Hematopoietic multipotent progenitor cell treated with erythropoietin and hydrocortisone succinate and interleukin-3 and kit ligand, for 8 days (in vitro differentiated cells): ENCODE results near the gene BNC2.

Experiments
- DNase-seq: peaks from one replicate; pipeline ENCODE4 v3.0.0-alpha.2; 2015

The BNC2 gene

DNA sequence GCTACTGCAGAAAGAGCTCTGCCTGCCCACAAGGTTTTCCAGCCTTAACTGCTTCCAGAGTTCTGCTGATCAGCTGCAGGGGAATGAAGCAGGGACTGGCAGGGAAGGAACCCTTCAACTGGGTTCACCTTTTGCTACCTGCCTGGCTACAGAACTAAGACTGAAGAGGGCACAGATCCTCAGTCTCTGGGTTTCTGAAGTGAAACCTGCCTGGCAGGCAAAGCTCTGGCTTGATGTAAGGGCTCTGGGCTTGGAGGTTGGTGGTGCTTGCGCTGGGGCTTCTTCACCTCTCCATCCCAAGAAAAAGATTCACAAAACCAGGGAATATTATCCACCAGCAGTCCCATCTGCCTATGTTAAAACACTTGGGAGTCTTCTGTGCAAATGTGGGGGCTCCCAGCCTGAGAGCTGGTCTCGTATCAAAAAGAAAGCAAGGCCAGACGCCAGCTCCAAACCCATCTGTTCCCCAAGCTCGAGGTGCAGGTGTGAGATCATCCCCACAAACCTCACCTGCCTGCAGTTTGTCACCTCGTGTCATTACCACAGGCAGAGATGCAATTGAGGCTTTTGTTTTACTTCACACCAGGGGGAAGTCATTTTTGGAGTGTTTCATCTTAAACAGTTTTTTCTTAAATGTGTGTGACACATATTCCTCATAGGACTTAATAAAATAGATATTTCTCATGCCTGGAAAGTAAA is 58.3 kb downstream of the BNC2 start:
- DNase-seq, result no peak

DNA sequence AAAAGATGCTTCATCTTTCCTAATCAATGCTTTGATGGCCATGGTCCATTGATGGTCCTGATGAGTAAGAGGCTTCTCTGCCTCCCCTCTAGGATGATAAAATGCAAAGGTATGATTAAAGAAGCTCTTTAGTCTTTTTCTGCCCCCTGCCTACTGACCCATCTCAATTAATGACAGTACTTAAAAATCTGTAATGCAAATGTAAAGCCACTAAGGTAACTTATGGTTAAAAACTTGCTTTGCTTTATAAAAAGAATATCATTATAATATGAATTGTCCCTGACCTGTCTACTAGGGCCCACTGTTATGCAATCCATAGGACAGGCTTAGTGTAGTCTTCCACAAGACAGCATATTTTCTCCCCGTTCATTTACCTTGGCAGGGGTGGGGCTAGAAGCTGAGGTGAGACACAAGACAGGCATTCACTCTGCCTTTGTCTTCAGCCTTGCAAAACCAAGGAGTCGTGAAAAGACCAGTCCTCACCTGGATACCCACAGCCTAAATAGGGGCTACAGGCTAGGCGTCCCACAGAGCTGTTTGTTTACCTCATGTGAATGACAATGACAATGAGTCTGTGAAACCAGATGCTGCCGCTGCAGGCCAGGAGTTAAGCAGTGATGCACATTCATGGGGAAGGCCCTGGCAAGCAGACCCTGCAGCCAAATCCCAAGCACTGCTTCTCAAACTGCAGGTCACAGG is 60.4 kb downstream of the BNC2 start:
- DNase-seq, result no peak

DNA sequence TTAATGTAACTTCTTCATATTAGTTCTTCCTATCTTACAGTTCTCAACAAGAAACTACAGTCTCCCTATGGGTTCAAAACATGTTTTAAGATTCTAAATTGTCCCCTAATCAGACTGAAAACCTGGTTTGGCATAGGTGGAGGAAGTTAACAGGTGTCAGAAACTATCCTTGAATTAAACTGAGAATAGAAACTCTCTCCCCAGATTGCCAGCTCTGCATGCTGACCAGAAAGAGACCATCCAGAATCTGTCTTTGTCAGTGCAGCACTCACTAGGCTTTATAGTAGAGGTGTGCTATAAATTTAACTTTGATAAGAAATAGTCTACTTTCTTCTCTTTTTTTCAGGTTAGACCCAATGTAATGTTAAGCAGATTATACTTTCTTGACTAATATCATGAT is 63.8 kb downstream of the BNC2 start:
- DNase-seq, result no peak

DNA sequence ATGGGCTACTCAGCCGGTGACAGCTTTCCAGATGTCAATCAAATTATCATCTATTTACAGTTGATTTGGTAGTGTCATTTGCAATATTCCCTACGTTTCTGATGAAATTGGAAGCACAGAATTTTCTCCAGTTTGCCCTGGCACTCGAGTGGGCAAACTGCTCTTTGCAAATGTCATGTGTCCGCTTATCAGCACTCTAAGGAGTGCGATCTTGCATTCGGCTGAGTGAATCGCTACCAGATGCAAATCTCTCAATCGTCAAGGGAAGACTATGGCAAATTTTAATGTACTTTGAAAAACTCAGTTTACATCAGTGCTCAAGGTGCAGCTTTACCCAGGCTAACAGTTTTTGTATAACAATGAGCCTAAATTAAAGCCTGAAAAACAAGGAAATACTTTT is 66.8 kb downstream of the BNC2 start:
- DNase-seq, result no peak

DNA sequence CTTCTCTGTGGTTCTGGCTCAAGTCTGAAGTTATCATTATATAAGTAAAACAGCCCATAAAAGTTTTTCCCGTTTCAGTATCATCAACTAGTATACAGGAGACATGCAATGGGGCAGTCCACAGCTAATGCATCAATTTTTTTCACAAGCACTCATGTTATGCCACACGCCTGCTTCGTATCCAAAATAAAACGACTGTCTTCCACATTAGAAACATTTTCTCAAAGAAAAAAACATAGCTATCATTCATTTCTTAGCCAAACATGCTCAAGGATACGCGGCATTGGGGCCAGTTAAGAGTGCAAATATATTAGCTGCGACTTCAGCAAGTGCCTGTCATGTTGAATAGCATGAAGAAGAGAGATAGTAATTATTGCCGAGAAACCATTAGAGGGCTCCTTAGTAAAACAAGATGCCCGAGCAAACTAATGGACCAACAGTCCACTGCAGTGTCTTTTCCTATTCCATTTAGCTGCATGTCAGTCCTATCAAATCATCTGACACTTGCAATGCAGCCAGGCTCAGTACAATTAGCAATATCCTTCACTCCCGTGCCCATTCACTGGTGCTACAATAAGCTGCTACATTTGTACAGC is 68.5 kb downstream of the BNC2 start:
- no peak for DNase-seq

DNA sequence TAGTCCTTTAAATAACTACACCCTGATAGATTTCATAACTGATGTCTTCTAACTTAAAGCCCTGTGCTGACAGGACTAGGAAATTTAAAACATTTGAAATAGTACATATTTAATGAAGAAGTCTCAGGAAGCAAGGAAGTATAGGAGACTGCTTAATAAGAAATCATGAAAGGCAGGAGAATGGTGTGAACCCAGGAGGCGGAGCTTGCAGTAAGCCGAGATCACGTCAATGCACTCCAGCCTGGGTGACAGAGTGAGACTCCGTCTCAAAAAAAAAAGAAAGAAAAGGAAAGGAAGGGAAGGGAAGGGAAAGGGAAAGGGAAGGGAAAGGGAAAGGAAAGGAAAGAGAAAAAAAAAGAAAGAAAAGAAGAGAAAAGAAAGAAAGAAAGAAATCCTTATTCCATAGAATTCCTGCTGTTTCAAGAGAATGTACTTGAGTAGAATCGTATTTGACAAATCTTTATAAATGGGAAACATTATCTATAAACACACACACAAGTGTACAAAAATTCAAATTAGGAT is 74.1 kb downstream of the BNC2 start:
- DNase-seq, result no peak

DNA sequence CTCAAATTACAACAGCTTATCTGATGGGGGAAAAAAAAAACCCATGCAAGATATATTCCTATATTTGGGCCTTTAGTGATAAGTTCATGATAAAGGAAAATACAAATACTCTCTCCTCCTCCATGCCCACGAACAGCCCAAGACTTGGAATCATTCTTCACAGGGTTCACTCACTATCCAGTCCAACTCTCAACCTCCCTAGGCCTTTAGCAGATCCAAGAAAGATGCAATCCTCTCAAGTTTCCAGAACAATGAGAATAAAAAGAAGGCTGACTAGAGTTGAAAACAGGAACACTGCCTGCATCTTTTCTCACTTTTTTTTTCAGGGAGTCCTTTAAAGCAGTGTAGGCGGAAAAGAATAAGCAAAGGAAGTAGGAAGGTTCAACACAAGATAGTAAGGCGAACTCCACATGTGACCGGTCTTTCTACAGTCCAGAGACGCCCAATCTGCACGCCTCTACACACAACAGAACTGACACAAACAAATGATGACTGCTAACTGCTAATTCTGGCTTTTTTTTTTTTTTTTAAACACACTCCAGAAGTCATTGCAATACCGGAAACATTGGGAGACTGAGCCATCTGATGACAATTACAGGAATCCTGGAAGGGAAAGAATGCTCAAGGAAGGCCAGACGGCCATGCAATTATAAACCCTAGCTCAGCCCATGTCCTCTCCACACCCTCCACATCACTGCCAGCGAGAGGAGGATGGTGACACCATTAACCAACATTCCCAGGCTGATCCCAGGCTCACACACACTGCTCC is 75.4 kb downstream of the BNC2 start:
- no peak for DNase-seq

DNA sequence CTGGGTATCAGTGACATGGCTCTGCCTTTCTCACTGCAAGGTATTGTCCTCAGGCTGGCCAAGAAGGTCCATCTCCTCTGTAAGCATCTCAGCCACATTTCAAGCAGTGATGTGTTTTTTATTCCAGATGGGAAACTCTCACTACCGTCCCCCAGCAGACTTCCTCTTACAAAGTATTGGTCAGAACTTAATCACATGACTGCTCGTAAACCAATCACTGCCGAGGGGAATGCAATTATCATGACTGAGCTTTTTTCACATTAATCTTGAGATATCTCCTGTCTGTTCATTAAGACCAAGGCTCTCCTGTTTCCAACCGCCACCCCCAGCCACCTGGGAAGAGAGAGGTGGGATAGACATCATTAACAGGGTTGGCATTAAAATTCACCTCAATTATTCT is 76.4 kb downstream of the BNC2 start:
- no peak for DNase-seq

DNA sequence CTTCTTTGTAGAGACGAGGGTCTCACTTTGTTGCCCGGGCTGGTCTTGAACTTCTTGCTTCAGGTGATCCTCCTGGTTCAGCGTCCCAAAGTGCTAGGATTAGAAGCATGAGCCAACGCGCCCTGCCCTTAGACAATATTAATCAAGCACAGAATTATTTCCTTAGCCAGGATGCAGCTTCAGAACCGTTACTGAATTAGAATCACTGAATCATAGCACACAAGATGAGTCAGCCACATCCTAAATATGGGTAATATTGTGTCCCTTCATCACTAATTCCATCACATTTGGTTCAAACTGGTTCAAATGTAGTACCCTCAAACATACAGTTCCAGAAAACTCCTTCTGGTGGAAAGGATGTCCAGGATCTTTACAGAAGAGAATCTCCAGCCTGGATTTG is 82.7 kb downstream of the BNC2 start:
- no peak for DNase-seq

DNA sequence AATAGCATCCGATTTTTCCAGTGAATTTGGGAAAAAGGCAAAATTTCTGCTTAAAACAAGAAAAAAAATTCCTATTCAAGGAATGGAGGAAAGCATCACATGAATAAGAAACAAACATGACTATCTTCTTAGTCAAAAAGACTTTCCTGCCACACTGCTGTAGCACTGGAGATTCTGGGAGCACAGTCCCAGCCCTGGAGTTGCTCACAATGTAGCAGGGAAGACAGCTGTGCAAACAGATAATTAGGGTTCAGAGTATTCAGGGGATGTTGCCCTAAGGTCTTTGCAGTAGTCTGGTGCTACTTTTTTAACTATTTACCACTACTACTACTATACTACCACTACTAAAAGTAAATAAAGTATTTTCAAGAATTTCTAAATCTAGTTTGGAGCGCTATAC is 86.5 kb downstream of the BNC2 start:
- no peak for DNase-seq

DNA sequence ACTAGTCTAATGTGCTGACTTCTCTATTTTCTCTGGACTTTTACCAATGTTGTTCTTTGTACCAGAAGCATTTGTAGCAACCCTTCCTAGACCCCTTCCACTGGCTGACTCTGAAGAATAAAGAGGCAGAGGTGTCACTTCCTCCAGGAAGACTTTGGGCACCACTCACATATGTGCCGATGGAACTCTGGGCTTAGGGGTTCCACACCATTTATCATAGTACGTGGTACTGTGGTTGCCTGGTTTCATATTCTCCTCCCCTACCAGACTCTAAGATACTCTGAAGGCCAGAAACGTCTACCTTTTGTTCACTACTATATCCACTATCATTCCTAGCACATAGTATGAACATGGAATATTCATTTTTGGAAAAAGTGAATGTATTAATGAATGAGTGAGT is 88.0 kb downstream of the BNC2 start:
- DNase-seq, result no peak

DNA sequence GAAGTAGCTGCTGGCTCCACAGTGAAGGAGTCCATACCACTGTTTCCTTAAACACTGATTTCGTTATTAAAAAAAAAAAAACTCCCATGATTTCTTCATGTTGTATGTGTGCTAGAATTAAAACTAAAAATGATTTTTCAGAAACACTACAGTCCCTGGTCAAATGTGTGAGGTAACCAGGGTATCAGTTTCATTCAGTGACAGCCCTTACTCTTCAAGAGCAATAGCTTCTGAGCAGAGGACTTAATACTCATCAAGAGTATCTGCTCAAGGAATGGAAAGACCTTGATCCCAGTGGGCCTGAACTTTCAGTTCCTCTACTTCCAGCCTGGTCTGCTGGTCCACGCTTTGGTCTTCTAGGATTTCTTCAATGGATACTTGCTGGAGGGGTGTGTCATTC is 95.1 kb downstream of the BNC2 start:
- DNase-seq, result no peak

DNA sequence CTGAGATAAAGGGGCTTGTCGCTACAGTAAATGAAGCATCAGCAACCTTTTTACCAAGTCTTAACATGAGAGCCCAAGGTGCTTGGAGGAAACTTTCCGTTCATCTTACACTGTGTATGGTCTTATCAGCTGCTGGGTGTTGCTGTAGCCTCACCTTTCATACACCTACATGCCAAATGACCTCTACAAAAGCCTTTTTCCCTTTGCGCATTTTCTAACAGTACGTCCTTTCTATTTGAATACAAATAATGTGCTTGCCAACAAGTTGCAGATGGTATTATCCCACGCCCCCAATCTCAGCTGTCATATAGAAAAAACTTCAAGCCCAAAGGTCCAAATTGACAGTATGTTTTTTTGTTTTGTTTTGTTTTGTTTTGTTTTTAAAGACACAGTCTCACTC is 96.9 kb downstream of the BNC2 start:
- no peak for DNase-seq

DNA sequence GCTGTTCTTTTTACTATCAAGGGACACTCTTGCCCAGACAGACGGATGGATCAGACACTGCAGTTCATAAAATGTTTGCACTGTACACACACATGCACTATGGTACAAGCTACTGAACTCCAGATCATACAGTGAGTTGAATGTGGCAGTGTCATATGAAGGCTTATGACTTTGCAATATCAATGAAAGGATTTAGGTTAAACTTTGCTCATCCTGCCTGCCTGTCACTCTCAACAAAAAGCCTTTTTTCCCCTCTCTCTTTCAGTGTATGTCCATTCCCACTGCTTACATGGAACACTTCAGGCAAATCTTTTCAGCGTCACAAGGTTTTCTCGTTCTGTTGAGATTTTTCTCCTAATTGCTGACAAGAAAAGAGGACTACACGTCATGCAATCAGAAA is 97.4 kb downstream of the BNC2 start:
- DNase-seq, result no peak

DNA sequence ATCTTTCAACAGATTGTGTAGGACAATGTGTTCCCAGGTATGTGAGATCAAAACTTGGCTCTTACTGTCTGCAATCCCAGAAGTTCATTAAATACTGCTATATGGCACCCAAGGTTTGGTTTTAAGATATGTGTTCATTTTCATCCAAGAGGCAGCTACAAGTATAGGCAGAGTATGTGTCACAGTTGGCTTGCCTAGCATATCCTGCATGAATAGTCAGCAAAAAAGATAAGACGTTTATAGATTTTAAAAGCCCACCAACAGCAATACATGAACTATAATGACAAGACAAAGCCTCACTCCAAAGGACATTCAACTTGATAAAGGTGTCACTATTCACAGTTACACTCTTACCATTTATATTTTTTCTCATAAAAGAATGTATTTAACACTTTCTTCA is 99.1 kb downstream of the BNC2 start:
- no peak for DNase-seq

DNA sequence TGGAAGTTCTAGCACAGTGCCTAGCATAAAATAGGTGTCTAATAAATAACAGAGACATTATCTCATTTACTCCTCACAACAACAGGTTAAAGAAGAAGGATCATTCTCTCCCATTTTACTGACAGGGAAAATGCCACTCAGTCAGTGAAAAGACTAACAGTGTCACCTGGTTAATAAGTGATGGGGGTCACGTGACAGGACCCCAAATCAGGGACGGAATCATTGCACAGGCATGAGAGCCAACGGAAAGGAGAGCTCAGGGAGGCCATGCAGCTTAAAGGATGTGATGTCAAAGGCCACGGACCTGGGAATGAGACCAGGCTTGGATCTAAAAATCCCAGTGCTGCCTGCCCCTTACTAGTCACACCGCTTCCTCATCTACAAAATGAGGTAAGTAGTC is 101.2 kb downstream of the BNC2 start:
- DNase-seq, result no peak

DNA sequence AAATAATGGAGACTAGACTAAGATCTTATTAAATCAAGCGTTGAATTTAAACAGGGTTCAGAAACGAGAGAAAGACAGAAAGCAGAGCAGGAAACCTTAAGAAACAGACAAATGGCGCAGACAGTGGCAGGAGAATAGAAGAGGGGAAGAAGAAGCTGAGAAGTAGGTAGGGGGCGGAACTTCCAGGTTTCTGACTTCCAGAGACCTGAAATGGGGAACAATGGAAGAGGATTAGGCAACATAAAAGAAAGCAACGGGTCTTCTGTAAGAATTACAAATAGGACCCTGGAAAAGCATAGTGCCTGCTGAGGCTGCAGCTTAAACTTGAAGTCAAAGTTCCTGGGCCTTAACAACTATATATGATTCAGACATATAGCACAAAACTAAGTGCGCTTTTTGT is 101.7 kb downstream of the BNC2 start:
- DNase-seq, result no peak

DNA sequence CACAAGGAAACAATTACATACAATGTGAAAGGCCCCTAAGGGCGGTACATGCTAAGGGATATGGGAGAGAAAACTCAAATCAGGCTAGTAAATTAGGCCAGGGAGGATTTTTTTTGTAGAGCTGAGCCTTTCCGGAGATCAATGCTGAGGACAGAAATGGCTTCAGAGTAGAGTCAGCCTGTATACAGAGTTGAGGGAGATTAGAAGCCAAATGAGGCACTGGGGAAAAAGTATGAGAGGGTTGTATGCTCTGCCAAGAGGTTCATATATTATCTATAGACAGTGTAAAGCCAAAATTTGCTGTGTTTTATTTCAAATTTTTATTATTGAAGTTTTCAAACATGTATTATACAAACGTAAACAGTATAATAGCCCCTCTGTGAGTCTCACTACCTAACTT is 103.1 kb downstream of the BNC2 start:
- DNase-seq, result no peak

DNA sequence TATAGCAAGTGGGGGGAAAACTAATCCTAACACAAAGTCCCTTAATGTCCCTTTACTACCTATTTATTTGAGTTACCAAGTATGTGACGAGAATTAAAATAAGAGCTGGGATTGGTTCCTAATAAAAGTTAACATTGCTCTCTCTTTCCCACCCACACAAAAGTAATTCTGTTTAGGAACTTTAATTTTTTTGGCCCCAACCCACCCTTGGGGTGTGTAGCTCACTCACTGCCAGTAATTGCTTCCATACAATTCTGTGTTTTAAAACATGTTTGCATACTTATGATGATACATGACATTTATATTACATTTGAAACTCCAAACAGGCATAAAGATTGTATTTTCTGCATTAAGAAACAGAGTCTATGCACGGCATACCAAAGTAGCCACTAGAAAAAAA is 106.5 kb downstream of the BNC2 start:
- no peak for DNase-seq

DNA sequence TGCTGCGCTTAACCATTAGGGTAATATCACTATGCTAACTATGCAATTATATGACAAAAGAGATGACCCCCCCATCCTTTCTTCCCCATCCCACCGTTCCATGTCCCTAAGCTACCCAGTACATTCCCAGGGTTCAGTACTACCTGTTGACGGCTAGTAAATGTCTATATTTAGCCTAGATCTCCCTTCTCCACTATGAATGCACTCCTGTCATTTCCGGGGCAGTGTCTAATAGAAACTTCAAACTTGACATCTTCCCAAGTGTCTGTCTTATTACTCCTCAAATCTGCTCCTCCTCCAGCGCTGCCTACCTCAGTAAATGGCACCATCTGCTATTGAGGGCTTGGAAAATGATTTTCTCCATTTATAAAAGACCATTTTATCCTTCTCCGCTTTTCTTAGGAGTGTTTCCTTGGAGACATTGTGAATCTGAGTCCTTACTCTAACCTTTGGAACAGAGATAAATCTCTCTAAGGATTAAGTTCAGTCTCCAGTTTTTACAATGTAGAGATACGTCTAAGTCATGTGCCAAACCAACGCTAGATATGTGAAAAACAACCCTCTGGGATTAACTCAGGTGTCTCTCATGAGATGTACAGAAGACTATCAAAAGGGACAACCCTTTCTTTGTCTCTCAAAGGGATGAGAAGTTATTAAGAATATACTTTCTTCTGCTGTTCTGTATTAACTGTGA is 114.9 kb downstream of the BNC2 start:
- DNase-seq, result no peak

DNA sequence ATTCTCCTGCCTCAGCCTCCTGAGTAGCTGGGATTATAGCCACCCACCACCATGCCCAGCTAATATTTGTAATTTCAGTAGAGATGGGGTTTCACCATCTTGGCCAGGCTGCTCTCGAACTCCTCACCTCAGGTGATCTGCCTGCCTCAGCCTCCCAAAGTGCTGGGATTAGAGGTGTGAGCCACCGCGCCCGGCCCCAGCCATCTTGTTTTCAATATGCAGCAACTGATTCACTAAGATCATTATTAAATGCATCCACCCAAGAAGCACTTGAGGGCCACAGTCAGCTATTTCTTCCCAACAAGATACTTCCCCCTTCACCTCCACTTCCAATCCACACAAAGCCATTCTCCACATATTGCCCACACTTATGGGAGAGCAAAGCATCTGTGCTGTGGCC is 115.8 kb downstream of the BNC2 start:
- DNase-seq, result no peak

DNA sequence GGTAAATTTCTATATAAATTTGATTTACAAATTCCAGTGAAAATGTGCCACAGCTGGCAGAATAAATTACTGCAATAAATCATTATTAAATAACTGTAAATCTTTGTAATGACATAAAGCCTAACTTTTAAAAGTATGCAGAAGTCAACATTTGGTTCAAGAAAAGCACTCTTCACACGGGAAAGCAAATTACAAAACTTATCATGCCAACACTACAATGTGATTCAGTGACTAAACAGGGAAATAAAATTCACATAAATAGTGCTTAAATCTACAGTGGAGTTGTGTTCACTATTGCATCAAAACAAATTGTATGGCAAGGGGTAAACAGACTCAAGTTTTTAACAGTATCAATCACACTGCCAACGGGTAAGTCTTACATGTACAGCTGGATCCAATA is 117.2 kb downstream of the BNC2 start:
- DNase-seq, result no peak

DNA sequence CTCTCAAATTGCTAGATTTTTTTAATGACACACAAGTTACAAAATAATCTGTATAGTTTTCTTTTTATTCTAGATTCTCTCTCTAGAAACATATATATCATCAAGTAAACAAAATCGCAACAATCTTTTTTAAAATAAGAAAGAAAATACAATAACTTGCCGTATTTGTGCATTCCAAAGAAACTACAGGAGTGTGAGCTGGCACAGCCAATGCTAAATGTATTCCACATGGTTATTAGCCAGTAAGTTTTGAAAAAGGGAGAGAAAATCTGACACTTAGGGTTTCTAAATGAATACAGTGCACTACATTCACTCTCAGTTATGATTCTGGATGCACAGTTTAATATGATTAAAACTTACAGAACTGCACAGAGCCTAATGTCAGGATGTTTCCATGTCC is 117.9 kb downstream of the BNC2 start:
- no peak for DNase-seq
